HepG2 (cell line): ENCODE data around the gene AK9. TPM values are rescaled to one million over a fixed set of nuclear protein-coding genes. Genes with fewer than 3 reads are reported as not detected.
"Not testable (repeated sequence)": the region's sequence is repeated elsewhere in the genome, so short reads cannot be mapped to it uniquely, and the experiment has no call there.

ENCODE experiments used
- ATAC-seq: fragments of 200-7000 bp; cut with Tn5 transposase; 3 replicates; pipeline ENCODE4 v1.9.1; 2020; ENCODE audit warnings: mild to moderate bottlenecking, moderate library complexity
- BruUV-seq: library from RNA; stranded (reverse); fragments of 400-500 nt; replicated peaks from 2 replicates; lab custom pipeline; 2021; lab: Mats Ljungman, UMichigan
- CTCF ChIA-PET: fragments of 300-600 bp; formaldehyde crosslinking; extraction: SDS; loops from one replicate; lab custom pipeline; 2021; ENCODE audit warnings: low total read pairs, inconsistent platforms, low intra/inter-chr PET ratio; lab: Yijun Ruan, JAX
- POLR2A ChIA-PET: fragments of 350-600 bp; sonication (Branson Sonifier 250); formaldehyde crosslinking; loops from one replicate; lab custom pipeline; 2020; ENCODE audit warnings: antibody characterized with exemption, inconsistent platforms; lab: Yijun Ruan, JAX
- DNase-seq: peaks from one replicate; pipeline ENCODE4 v3.0.0-alpha.2; 2015; ENCODE audit warnings: low spot score
- FAIRE-seq: peaks from 3 replicates; lab custom pipeline; 2011; peaks lifted over from hg19 to GRCh38; lab: Jason Lieb, UNC
- H2AFZ ChIP-seq: one replicate; pipeline ENCODE4 v1.6.1; 2011; ENCODE audit warnings: low read length, inconsistent platforms
- H3K27ac ChIP-seq: fragments of 300-600 bp; 3 replicates; pipeline ENCODE4 v1.8.0; 2011; ENCODE audit warnings: mixed run types, mild to moderate bottlenecking, mixed read lengths, low read length, inconsistent platforms; ENCODE audit not compliant: insufficient read depth; ENCODE audit errors: extremely low read length
- H3K27me3 ChIP-seq, 2 experiments: fragments of 200-600 bp in 1 of 2; 2 replicates in 1 of 2; 3 replicates in 1 of 2; pipeline versions ENCODE4 v1.6.0 to v1.8.0; 2011; ENCODE audit warnings: low read length in 2 of 2, mild to moderate bottlenecking in 2 of 2, moderate library complexity in 2 of 2, inconsistent platforms in 1 of 2; ENCODE audit not compliant: insufficient read depth in 2 of 2, control insufficient read depth in 1 of 2
- H3K36me3 ChIP-seq, 2 experiments: fragments of 200-600 bp in 1 of 2; replicated peaks in 1 of 2; 2 replicates in 1 of 2; 3 replicates in 1 of 2; pipeline versions ENCODE4 v1.5.1 to v1.8.0; 2011; ENCODE audit warnings: low read length in 2 of 2, inconsistent platforms in 1 of 2; ENCODE audit not compliant: insufficient read depth in 2 of 2, control insufficient read depth in 1 of 2
- H3K4me1 ChIP-seq: 2 replicates; pipeline ENCODE4 v1.5.1; 2012; ENCODE audit warnings: low read length, inconsistent platforms; ENCODE audit not compliant: insufficient read depth
- H3K4me2 ChIP-seq: 2 replicates; pipeline ENCODE4 v1.6.0; 2011; ENCODE audit warnings: low read depth, low read length, inconsistent platforms
- H3K4me3 ChIP-seq, 3 experiments: fragments of 200-600 bp in 1 of 3; sonication (generic), shearing (Covaris generic) in 1 of 3; replicated peaks in 1 of 3; 2 replicates each; pipeline ENCODE4 v1.5.1; 2011 to 2016; ENCODE audit warnings: low read length in 3 of 3, inconsistent platforms in 2 of 3, low read depth in 2 of 3, mild to moderate bottlenecking in 2 of 3, control low read depth in 1 of 3, mixed read lengths in 1 of 3; ENCODE audit not compliant: insufficient read depth in 1 of 3
- H3K79me2 ChIP-seq: one replicate; pipeline ENCODE4 v1.6.1; 2011; ENCODE audit warnings: low read length, inconsistent platforms; ENCODE audit not compliant: insufficient read depth
- H3K9ac ChIP-seq: 2 replicates; pipeline ENCODE4 v1.6.0; 2011; ENCODE audit warnings: mild to moderate bottlenecking, low read depth, low read length, inconsistent platforms; ENCODE audit not compliant: insufficient read depth
- H3K9me3 ChIP-seq: 2 replicates; pipeline ENCODE4 v1.5.1; 2012; ENCODE audit warnings: mild to moderate bottlenecking, low read length
- H4K20me1 ChIP-seq: 2 replicates; pipeline ENCODE4 v1.6.0; 2011; ENCODE audit warnings: inconsistent platforms, mild to moderate bottlenecking, low read length, moderate library complexity; ENCODE audit not compliant: insufficient read depth
- FLYWCH1 ChIP-seq: sonication (generic); formaldehyde crosslinking; IDR thresholded peaks from 2 replicates; pipeline ENCODE4 v1.8.1; 2023; ENCODE audit warnings: mild to moderate bottlenecking, missing genetic modification reagents
- SNAI1 ChIP-seq: sonication (generic); formaldehyde crosslinking; IDR thresholded peaks from 2 replicates; pipeline ENCODE4 v1.5.0; 2020; ENCODE audit warnings: mild to moderate bottlenecking, missing genetic modification reagents, borderline replicate concordance
- ZFAT ChIP-seq: sonication (generic); formaldehyde crosslinking; conservative IDR thresholded peaks from 2 replicates; pipeline ENCODE4 v1.8.1; 2023; ENCODE audit warnings: missing genetic modification reagents, inconsistent platforms
- ZNF556 ChIP-seq: sonication (generic); formaldehyde crosslinking; IDR thresholded peaks from 2 replicates; pipeline ENCODE4 v1.4.0; 2020; ENCODE audit warnings: mild to moderate bottlenecking, missing genetic modification reagents, borderline replicate concordance
- ZNF879 ChIP-seq: sonication (generic); formaldehyde crosslinking; IDR thresholded peaks from 2 replicates; pipeline ENCODE4 v1.8.1; 2023; ENCODE audit warnings: missing genetic modification reagents
- WGBS: methylation state at CpG from one replicate; pipeline ENCODE4 v1.1.6; 2017; ENCODE audit warnings: low lambda C conversion rate; 5-methylcytosine and 5-hydroxymethylcytosine counted together
- in situ Hi-C: cut with HindIII; loops from 2 replicates; pipeline ENCODE4 v1.10.0; 2017; ENCODE audit warnings: low pct_unique_long_range_greater_than_20kb; ENCODE audit not compliant: extremely low pct_ligation_motif_present
- intact Hi-C: fragments of 100-400 bp; cut with micrococcal nuclease; formaldehyde crosslinking; loops from one replicate; pipeline ENCODE4 v1.10.0; 2022; ENCODE audit not compliant: unreplicated experiment
- polyA plus RNA-seq, 8 experiments: library from polyadenylated mRNA; depleted of rRNA in 3 of 8; stranded (reverse) in 7 of 8; unstranded in 1 of 8; fragments of >200 nt; fragmentation: Illumina TruSeq in 4 of 8; extraction: Trizol in 4 of 8; gene quantifications; 2 replicates each; pipeline versions ENCODE4 v1.2.1 to v1.2.3, GENCODE V29; 2011 to 2016; ENCODE audit warnings: low read depth in 4 of 8, missing spikeins in 1 of 8, mixed read lengths in 1 of 8; ENCODE audit not compliant: insufficient read depth in 1 of 8
- total RNA-seq, 5 experiments: library from RNA; depleted of rRNA; stranded (reverse); fragments of >200 nt; fragmentation: Illumina TruSeq; extraction: Trizol; gene quantifications; 2 replicates each; pipeline ENCODE4 v1.2.3, GENCODE V29; 2016; ENCODE audit warnings: low read depth in 1 of 5

The AK9 gene
- total and polyA plus RNA-seq, 2 of the 13 experiments (the other 11 are each of a cell fraction or from before 2014, with no cell fraction given), result 3.2 to 4.8 TPM

GRCh38 chr6:109738255-109738654 is 47.3 kb upstream of the AK9 start:
- DNase-seq, result no peak
- ChIA-PET CTCF (no interaction called here), POLR2A (no interaction called here)
- ATAC-seq, result no peak
- Histone ChIP-seq H3K4me1 (no peaks in the 10 kb centered on the region), H3K4me3 (no peak overlapping the region), H4K20me1 (no peaks in the 10 kb centered on the region), H3K79me2 (no peaks in the 10 kb centered on the region), H3K4me2 (no peak overlapping the region), H2AFZ (no peak overlapping the region), H3K9ac (no peak overlapping the region), H3K36me3 (no peaks in the 10 kb centered on the region), H3K9me3 (no peaks in the 10 kb centered on the region), H3K27ac (no peak overlapping the region), H3K27me3 (no peaks in the 10 kb centered on the region)
- intact Hi-C loops (no loop called here), in situ Hi-C loops (no loop called here)
- BruUV-seq, result no TSS peak
- TF ChIP-seq SNAI1 (CRISPR knock-in tag), result no peak
- no peak for TF ChIP-seq ZFAT (CRISPR knock-in tag)
- no peak for TF ChIP-seq FLYWCH1 (CRISPR knock-in tag)
- TF ChIP-seq ZNF879 (CRISPR knock-in tag), result no peak
- FAIRE-seq, result no peak
- WGBS, result 100% methylated on average over 1 of the region's 1 CpG

GRCh38 chr6:109736273-109737025 is 45.4 kb upstream of the AK9 start:
- Histone ChIP-seq H3K9ac (no peak overlapping the region), H3K36me3 (no peaks in the 10 kb centered on the region), H2AFZ (no peak overlapping the region), H4K20me1 (no peaks in the 10 kb centered on the region), H3K4me3 (no peak overlapping the region), H3K4me1 (no peaks in the 10 kb centered on the region)
- CTCF ChIA-PET, result no interaction called here
- ATAC-seq (no peak), FAIRE-seq (no peak)
- intact Hi-C loops, result no loop called here
- 86% methylated on average over 1 of the region's 1 CpG for WGBS
- BruUV-seq, result no TSS peak
- no peak for TF ChIP-seq ZNF556 (CRISPR knock-in tag)
- TF ChIP-seq, all 625 proteins: peak for 0
- H3K27me3 ChIP-seq, result no peaks in the 10 kb centered on the region
- in situ Hi-C loops, result no loop called here
- no peak for DNase-seq
- POLR2A ChIA-PET, result no interaction called here
- no peaks in the 10 kb centered on the region for H3K79me2 ChIP-seq
- no peak overlapping the region for H3K27ac ChIP-seq
- no peak overlapping the region for H3K4me2 ChIP-seq
- no peaks in the 10 kb centered on the region for H3K9me3 ChIP-seq

- H4K20me1 ChIP-seq, POLR2A ChIA-PET, H3K36me3 ChIP-seq, H3K9ac ChIP-seq, in situ Hi-C loops, ATAC-seq, CTCF ChIA-PET, DNase-seq, H3K27me3 ChIP-seq, intact Hi-C loops, H3K9me3 ChIP-seq, FAIRE-seq, H3K4me2 ChIP-seq, BruUV-seq, H2AFZ ChIP-seq, H3K79me2 ChIP-seq, H3K27ac ChIP-seq, H3K4me3 ChIP-seq: not testable (repeated sequence)
- peaks cover 16% of the 10 kb centered on the region for H3K4me1 ChIP-seq
- WGBS, result 95% methylated on average over 3 of the region's 3 CpGs
These were observed 34.2 kb upstream of the AK9 start for GRCh38 chr6:109725250-109725649.
